DMS153 (cell line): ENCODE data around the gene PCDHGA12.
"Not testable (repeated sequence)": the region's sequence is repeated elsewhere in the genome, so short reads cannot be mapped to it uniquely, and the experiment has no call there.

ENCODE experiments used
- DNase-seq: peaks from one replicate; lab custom pipeline; 2025; lab: John Stamatoyannopoulos, UW

Gene PCDHGA12

DNA sequence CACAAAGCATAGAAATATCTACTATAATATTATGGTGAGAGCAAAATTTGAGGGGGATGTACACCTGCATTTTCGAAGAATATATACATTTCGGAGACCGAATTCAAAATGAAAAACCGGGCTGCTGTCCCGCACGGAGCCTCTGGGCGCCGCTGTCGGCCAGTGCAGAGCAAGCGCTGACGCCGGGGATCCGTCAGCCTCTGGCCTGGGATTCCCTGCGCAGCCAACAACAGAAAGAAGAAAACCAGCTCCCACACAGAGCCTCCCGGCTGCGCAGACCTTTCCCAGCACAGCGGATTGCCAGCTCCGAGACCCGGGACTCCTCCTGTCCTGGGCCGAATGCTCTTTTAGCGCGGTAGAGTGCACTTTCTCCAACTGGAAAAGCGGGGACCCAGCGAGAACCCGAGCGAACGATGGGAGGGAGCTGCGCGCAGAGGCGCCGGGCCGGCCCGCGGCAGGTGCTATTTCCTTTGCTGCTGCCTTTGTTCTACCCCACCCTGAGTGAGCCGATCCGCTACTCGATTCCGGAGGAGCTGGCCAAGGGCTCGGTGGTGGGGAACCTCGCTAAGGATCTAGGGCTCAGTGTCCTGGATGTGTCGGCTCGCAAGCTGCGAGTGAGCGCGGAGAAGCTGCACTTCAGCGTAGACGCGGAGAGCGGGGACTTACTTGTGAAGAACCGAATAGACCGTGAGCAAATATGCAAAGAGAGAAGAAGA lies 22.4 kb upstream of the PCDHGA12 start, which contains the start of gene PCDHGB6:
Gene PCDHGB6, plus strand, starts transcription at position 232 of the 716 bp plus-strand sequence. Its CDS starts 182 bp downstream, at position 414.
- not testable (repeated sequence) for DNase-seq

DNA sequence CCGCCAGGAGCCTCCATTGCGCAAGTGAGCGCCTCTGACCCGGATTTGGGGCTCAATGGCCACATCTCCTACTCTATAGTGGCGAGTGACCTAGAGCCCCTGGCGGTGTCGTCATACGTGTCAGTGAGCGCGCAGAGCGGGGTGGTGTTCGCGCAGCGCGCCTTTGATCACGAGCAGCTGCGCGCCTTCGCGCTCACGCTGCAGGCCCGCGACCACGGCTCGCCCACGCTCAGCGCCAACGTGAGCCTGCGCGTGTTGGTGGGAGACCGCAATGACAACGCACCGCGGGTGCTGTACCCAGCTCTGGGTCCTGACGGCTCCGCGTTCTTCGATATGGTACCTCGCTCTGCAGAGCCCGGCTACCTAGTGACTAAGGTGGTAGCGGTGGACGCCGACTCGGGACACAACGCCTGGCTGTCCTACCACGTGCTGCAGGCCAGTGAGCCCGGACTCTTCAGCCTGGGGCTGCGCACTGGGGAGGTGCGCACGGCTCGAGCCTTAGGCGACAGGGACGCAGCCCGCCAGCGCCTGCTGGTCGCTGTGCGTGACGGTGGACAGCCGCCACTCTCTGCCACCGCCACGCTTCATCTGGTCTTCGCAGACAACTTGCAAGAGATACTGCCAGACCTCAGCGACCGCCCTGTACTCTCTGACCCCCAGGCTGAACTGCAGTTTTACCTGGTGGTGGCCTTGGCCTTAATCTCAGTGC lies 20.6 kb upstream of the PCDHGA12 start:
- no peak for DNase-seq

DNA sequence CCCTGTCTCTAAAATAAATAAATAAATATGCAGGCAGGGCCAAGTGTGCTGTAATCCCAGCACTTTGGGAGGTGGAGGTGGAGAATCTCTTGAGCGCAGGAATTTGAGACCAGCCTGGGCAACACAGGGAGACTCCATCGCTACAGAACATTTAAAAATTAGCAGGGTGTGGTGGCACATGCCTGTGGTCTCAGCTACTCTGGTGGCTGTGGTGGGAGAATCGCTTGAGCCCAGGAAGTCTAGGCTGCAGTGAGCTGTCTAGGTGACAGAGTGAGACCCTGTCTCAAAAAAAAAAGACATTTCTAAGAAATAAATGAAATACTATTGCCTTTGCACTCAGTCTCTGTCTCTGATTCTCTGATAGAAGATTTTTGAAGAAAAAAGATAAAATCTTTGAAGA lies 18.7 kb upstream of the PCDHGA12 start:
- no peak for DNase-seq

DNA sequence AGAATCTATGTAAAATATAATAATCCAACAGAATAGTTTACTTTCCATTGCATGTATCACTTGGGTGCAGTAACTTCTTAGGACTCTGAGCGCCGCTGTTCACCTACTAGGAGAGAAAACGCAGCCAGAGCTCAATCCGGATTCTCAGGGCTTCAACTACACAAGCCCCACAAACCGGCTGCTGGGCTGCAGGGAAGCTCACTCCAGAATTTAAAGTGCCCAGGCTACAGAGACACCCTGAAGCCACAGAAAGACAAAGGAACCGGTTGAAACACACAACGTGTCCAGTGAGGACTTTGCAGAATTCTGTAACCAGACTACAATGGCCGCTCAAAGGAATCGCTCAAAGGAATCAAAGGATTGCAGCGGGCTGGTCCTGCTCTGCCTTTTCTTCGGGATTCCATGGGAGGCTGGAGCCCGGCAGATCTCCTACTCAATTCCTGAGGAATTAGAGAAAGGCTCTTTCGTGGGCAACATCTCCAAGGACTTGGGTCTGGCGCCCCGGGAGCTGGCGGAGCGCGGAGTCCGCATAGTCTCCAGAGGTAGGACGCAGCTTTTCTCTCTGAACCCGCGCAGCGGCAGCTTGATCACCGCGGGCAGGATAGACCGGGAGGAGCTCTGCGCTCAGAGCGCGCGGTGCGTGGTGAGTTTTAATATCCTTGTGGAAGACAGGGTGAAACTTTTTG lies 17.3 kb upstream of the PCDHGA12 start, which contains the start of gene PCDHGA10:
Gene PCDHGA10, plus strand, starts transcription at position 134 of the 686 bp plus-strand sequence. Its CDS starts 189 bp downstream, at position 323.
- DNase-seq, result no peak

DNA sequence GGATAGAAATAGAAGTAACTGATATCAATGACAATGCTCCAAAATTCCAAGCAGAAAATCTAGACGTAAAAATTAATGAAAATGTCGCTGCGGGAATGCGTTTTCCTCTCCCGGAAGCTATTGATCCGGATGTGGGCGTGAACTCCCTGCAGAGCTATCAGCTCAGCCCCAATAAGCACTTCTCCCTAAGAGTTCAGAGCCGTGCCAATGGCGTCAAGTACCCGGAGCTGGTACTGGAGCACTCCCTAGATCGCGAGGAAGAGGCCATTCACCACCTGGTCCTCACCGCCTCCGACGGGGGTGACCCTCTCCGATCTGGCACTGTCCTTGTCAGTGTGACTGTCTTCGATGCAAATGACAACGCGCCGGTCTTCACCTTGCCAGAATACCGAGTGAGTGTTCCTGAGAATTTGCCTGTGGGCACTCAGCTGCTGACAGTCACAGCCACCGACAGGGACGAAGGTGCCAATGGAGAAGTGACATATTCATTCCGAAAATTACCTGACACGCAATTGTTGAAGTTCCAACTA lies 16.7 kb upstream of the PCDHGA12 start:
- no peak for DNase-seq

DNA sequence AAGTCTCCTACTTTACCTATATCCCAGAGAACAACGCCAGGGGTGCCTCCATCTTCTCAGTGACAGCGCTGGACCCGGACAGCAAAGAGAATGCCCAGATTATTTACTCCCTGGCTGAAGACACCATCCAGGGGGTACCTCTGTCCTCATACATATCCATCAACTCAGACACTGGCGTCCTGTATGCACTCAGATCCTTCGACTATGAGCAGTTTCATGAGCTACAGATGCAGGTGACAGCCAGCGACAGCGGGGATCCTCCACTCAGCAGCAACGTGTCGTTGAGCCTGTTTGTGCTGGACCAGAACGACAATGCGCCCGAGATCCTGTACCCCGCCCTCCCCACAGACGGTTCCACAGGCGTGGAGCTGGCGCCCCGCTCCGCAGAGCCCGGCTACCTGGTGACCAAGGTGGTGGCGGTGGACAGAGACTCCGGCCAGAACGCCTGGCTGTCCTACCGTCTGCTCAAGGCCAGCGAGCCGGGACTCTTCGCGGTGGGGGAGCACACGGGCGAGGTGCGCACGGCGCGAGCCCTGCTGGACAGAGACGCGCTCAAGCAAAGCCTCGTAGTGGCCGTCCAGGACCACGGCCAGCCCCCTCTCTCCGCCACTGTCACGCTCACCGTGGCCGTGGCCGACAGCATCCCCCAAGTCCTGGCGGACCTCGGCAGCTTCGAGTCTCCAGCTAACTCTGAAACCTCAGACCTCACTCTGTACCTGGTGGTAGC lies 15.6 kb upstream of the PCDHGA12 start:
- not testable (repeated sequence) for DNase-seq

DNA sequence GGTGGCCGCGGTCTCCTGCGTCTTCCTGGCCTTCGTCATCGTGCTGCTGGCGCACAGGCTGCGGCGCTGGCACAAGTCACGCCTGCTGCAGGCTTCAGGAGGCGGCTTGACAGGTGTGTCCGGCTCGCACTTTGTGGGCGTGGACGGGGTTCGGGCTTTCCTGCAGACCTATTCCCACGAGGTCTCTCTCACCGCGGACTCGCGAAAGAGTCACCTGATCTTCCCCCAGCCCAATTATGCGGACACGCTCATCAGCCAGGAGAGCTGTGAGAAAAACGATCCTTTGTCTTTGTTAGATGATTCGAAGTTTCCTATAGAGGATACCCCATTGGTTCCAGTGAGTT lies 15.1 kb upstream of the PCDHGA12 start:
- not testable (repeated sequence) for DNase-seq

DNA sequence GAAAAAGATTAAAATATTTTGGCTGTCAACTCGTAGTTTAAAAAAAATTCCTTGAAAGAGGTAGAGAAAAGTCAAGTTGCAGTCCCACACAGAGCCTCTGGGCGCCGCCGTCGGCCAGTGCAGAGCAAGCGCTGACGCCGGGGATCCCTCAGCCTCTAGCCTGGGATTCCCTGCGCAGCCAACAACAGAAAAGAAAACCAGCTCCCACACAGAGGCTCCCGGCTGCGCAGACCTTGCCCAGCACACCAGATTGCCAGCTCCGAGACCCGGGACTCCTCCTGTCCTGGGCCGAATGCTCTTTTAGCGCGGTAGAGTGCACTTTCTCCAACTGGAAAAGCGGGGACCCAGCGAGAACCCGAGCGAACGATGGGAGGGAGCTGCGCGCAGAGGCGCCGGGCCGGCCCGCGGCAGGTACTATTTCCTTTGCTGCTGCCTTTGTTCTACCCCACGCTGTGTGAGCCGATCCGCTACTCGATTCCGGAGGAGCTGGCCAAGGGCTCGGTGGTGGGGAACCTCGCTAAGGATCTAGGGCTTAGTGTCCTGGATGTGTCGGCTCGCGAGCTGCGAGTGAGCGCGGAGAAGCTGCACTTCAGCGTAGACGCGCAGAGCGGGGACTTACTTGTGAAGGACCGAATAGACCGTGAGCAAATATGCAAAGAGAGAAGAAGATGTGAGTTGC lies 12.7 kb upstream of the PCDHGA12 start, which contains the start of gene PCDHGB7:
Gene PCDHGB7, plus strand, starts transcription at position 184 of the 679 bp plus-strand sequence. Its CDS starts 183 bp downstream, at position 367.
- DNase-seq, result not testable (repeated sequence)

DNA sequence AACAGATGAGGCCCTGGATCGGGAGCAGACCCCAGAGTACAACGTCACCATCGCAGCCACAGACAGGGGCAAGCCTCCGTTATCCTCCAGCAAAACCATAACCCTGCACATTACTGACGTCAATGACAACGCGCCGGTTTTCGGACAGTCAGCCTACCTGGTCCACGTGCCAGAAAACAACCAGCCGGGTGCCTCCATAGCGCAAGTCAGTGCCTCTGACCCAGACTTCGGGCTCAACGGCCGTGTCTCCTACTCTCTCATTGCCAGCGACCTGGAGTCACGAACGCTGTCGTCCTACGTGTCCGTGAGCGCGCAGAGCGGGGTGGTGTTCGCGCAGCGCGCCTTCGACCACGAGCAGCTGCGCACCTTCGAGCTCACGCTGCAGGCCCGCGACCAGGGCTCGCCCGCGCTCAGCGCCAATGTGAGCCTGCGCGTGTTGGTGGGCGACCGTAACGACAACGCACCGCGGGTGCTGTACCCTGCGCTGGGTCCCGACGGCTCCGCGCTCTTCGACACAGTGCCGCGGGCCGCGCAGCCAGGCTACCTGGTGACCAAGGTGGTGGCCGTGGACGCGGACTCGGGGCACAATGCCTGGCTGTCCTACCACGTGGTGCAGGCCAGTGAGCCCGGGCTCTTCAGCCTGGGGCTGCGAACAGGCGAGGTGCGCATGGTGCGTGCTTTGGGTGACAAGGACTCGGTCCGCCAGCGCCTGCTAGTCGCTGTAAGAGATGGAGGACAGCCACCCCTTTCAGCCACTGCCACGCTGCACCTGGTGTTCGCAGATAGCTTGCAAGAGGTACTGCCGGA lies 11.0 kb upstream of the PCDHGA12 start:
- DNase-seq, result no peak

DNA sequence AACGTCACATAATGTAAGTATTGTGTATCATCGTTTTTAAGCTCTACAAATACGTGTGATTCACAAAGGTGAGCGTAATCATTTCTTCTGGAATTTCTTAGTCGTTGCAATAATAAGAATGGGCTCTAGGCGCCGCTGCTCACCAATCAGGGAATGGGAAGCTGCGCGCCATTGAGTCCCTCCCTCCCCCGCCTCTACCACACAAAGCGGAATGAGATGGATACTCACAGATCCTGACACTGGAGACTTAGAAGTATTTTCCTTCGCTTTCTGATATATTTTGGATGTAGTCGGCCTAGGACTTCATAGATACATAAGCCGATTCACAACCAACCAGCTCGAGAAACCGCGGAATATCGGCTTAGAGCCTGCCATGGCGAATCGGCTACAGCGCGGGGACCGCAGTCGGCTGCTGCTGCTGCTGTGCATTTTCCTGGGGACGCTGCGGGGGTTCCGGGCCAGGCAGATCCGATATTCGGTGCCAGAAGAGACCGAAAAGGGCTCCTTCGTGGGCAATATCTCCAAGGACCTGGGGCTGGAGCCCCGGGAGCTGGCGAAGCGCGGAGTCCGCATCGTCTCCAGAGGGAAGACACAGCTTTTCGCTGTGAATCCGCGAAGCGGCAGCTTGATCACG lies 9.3 kb upstream of the PCDHGA12 start, which contains the start of gene PCDHGA11:
Gene PCDHGA11, plus strand, starts transcription at position 197 of the 634 bp plus-strand sequence. Its CDS starts 177 bp downstream, at position 374.
- DNase-seq, result no peak

DNA sequence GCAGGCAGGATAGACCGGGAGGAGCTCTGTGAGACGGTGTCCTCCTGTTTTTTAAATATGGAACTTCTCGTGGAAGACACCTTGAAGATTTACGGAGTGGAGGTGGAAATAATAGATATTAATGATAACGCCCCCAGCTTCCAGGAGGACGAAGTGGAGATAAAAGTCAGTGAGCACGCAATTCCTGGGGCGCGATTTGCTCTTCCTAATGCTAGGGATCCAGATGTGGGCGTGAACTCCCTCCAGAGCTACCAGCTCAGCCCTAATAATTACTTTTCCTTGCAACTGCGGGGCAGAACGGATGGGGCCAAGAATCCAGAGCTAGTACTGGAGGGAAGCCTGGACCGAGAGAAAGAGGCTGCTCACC lies 8.8 kb upstream of the PCDHGA12 start:
- DNase-seq, result no peak

DNA sequence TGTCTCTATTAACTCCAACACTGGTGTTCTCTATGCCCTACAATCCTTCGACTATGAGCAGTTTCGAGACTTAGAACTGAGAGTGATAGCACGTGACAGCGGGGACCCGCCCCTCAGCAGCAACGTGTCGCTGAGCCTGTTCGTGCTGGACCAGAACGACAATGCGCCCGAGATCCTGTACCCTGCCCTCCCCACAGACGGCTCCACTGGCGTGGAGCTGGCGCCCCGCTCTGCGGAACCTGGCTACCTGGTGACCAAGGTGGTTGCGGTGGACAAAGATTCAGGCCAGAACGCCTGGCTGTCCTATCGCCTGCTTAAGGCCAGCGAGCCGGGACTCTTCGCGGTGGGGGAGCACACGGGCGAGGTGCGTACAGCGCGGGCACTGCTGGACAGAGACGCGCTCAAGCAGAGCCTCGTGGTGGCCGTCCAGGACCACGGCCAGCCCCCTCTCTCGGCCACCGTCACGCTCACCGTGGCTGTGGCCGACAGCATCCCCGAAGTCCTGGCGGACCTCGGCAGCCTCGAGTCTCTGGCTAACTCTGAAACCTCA lies 7.5 kb upstream of the PCDHGA12 start:
- DNase-seq, result no peak

DNA sequence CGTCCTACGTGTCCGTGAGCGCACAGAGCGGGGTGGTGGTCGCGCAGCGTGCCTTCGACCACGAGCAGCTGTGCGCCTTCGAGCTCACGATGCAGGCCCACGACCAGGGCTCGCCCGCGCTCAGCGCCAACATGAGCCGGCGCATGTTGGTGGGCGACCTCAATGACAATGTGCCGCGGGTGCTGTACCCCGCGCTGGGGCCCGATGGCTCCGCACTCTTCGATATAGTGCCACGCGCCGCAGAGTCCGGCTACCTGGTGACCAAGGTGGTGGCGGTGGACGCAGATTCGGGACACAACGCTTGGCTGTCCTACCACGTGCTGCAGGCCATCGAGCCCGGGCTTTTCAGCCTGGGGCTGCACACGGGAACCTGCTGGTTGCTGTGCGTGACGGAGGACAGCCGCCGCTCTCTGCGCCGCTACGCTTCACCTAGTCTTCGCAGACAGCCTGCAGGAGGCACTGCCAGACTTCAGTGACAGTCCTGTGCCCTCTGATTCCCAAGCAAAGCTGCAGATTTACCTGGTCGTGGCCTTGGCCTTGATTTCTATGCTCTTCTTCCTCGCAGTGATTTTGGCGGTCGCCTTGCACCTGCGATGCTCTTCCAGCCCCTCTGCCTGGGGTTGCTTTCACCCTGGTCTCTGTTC lies 2.4 kb upstream of the PCDHGA12 start:
- DNase-seq, result no peak

DNA sequence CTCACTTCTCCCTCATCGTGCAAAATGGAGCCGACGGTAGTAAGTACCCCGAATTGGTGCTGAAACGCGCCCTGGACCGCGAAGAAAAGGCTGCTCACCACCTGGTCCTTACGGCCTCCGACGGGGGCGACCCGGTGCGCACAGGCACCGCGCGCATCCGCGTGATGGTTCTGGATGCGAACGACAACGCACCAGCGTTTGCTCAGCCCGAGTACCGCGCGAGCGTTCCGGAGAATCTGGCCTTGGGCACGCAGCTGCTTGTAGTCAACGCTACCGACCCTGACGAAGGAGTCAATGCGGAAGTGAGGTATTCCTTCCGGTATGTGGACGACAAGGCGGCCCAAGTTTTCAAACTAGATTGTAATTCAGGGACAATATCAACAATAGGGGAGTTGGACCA lies 979 bp downstream of the PCDHGA12 start:
- no peak for DNase-seq

DNA sequence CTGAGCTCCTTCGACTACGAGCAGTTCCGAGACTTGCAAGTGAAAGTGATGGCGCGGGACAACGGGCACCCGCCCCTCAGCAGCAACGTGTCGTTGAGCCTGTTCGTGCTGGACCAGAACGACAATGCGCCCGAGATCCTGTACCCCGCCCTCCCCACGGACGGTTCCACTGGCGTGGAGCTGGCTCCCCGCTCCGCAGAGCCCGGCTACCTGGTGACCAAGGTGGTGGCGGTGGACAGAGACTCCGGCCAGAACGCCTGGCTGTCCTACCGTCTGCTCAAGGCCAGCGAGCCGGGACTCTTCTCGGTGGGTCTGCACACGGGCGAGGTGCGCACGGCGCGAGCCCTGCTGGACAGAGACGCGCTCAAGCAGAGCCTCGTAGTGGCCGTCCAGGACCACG lies 2.0 kb downstream of the PCDHGA12 start:
- not testable (repeated sequence) for DNase-seq

DNA sequence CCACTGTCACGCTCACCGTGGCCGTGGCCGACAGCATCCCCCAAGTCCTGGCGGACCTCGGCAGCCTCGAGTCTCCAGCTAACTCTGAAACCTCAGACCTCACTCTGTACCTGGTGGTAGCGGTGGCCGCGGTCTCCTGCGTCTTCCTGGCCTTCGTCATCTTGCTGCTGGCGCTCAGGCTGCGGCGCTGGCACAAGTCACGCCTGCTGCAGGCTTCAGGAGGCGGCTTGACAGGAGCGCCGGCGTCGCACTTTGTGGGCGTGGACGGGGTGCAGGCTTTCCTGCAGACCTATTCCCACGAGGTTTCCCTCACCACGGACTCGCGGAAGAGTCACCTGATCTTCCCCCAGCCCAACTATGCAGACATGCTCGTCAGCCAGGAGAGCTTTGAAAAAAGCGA lies 2.4 kb downstream of the PCDHGA12 start:
- DNase-seq, result not testable (repeated sequence)

DNA sequence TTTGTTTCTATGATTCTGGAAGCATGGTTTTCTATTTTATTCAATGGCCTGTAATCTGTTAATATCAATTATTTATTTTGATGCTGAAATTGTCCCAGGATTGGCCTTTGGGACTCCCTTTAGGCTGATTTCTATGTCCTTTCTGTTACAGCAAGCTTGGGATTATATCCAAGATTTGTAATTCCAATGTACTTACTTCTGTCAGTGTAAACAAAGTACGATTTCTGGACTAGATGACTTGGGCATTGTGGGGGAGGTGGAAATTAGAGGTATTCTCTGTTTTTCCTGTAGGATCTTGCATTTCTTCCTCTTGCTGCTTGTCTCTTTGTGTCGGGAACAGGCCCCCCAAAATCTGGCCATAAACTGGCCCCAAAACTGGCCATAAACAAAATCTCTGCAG lies 3.7 kb downstream of the PCDHGA12 start:
- DNase-seq, result no peak

DNA sequence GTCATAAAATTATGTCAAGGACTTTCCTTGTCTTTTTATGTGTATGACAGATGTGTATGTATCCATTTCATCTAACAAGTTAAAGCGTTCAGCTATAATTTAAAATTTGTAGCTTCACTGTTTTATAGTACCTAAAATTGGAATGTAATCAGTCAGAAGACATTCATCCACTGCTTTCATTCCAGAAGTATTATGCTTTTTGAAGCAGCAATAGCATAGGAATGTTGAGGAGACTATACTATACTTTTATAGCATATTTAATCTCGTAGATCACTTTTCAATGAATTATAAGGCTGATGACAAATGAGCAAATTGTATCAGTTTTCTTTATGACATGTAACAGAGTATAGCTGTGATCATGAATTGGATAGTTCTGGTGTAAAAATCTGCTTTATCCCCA lies 6.9 kb downstream of the PCDHGA12 start:
- no peak for DNase-seq
